ENCODE data around the gene CR2. TPM values are rescaled to one million over a fixed set of nuclear protein-coding genes. Genes with fewer than 3 reads are reported as not detected.

The CR2 gene
- total RNA-seq, 1 experiment from 2014 or later, result not detected

GRCh38 chr1:207420109-207420508 lies 34.0 kb upstream of the CR2 start:
- DNase-seq, result no peak
- no peaks in the 10 kb centered on the region for H3K9me3 ChIP-seq (ENCODE audit: low read length)
- H3K36me3 ChIP-seq (ENCODE audit: insufficient read depth, low read length), result no peaks in the 10 kb centered on the region
- no peaks in the 10 kb centered on the region for H4K20me1 ChIP-seq (ENCODE audit: insufficient read depth, low read depth, low read length)
- H3K4me2 ChIP-seq (ENCODE audit: low read depth, low read length, poor library complexity, severe bottlenecking), result no peak overlapping the region
- no peaks in the 10 kb centered on the region for H3K27me3 ChIP-seq (ENCODE audit: low read length)
- no peaks in the 10 kb centered on the region for H3K9me2 ChIP-seq (replicated peaks; ENCODE audit: insufficient read depth, low read length)
- H3K4me3 ChIP-seq (ENCODE audit: low read length), result no peak overlapping the region
- no peak overlapping the region for H3K9ac ChIP-seq (ENCODE audit: low read length)
- H3K4me1 ChIP-seq (ENCODE audit: low read length), result no peaks in the 10 kb centered on the region
- H3K27ac ChIP-seq (ENCODE audit: low read length), result no peak overlapping the region
- H3K79me2 ChIP-seq (ENCODE audit: low read length), result no peaks in the 10 kb centered on the region
- H2AFZ ChIP-seq (ENCODE audit: low read length), result no peak overlapping the region

- H3K4me3 ChIP-seq (ENCODE audit: low read length), result no peak overlapping the region
- H3K27ac ChIP-seq (ENCODE audit: low read length), result no peak overlapping the region
- no peaks in the 10 kb centered on the region for H4K20me1 ChIP-seq (ENCODE audit: insufficient read depth, low read depth, low read length)
- H3K4me2 ChIP-seq (ENCODE audit: low read depth, low read length, poor library complexity, severe bottlenecking), result no peak overlapping the region
- H3K27me3 ChIP-seq (ENCODE audit: low read length), result no peaks in the 10 kb centered on the region
- no peaks in the 10 kb centered on the region for H3K9me2 ChIP-seq (replicated peaks; ENCODE audit: insufficient read depth, low read length)
- H2AFZ ChIP-seq (ENCODE audit: low read length), result no peak overlapping the region
- no peaks in the 10 kb centered on the region for H3K9me3 ChIP-seq (ENCODE audit: low read length)
- H3K36me3 ChIP-seq (ENCODE audit: insufficient read depth, low read length), result no peaks in the 10 kb centered on the region
- DNase-seq, result no peak
- no peaks in the 10 kb centered on the region for H3K79me2 ChIP-seq (ENCODE audit: low read length)
- no peak overlapping the region for H3K9ac ChIP-seq (ENCODE audit: low read length)
- no peaks in the 10 kb centered on the region for H3K4me1 ChIP-seq (ENCODE audit: low read length)
Observed at GRCh38 chr1:207421078-207421477, 33.0 kb upstream of the CR2 start.

- H3K4me3 ChIP-seq (ENCODE audit: low read length), result no peak overlapping the region
- H3K9ac ChIP-seq (ENCODE audit: low read length), result no peak overlapping the region
- H3K27ac ChIP-seq (ENCODE audit: low read length), result no peak overlapping the region
- no peaks in the 10 kb centered on the region for H3K4me1 ChIP-seq (ENCODE audit: low read length)
- no peaks in the 10 kb centered on the region for H3K27me3 ChIP-seq (ENCODE audit: low read length)
- no peaks in the 10 kb centered on the region for H3K9me2 ChIP-seq (replicated peaks; ENCODE audit: insufficient read depth, low read length)
- H3K79me2 ChIP-seq (ENCODE audit: low read length), result no peaks in the 10 kb centered on the region
- DNase-seq, result no peak
- H4K20me1 ChIP-seq (ENCODE audit: insufficient read depth, low read depth, low read length), result no peaks in the 10 kb centered on the region
- no peak overlapping the region for H2AFZ ChIP-seq (ENCODE audit: low read length)
- no peak overlapping the region for H3K4me2 ChIP-seq (ENCODE audit: low read depth, low read length, poor library complexity, severe bottlenecking)
- H3K36me3 ChIP-seq (ENCODE audit: insufficient read depth, low read length), result no peaks in the 10 kb centered on the region
- H3K9me3 ChIP-seq (ENCODE audit: low read length), result no peaks in the 10 kb centered on the region
Observed at GRCh38 chr1:207423560-207424292, 30.4 kb upstream of the CR2 start.

- Histone ChIP-seq H2AFZ (ENCODE audit: low read length) (no peak overlapping the region), H3K9me3 (ENCODE audit: low read length) (no peaks in the 10 kb centered on the region), H4K20me1 (ENCODE audit: insufficient read depth, low read depth, low read length) (no peaks in the 10 kb centered on the region), H3K79me2 (ENCODE audit: low read length) (no peaks in the 10 kb centered on the region), H3K4me2 (ENCODE audit: low read depth, low read length, poor library complexity, severe bottlenecking) (no peak overlapping the region), H3K27ac (ENCODE audit: low read length) (no peak overlapping the region), H3K4me1 (ENCODE audit: low read length) (no peaks in the 10 kb centered on the region), H3K9me2 (replicated peaks; ENCODE audit: insufficient read depth, low read length) (no peaks in the 10 kb centered on the region), H3K4me3 (ENCODE audit: low read length) (no peak overlapping the region), H3K27me3 (ENCODE audit: low read length) (no peaks in the 10 kb centered on the region), H3K36me3 (ENCODE audit: insufficient read depth, low read length) (no peaks in the 10 kb centered on the region), H3K9ac (ENCODE audit: low read length) (no peak overlapping the region)
- no peak for DNase-seq
Observed at GRCh38 chr1:207424570-207425131, 29.5 kb upstream of the CR2 start.

- Histone ChIP-seq H4K20me1 (ENCODE audit: insufficient read depth, low read depth, low read length) (no peaks in the 10 kb centered on the region), H2AFZ (ENCODE audit: low read length) (no peak overlapping the region), H3K9me2 (replicated peaks; ENCODE audit: insufficient read depth, low read length) (no peaks in the 10 kb centered on the region), H3K4me2 (ENCODE audit: low read depth, low read length, poor library complexity, severe bottlenecking) (no peak overlapping the region), H3K36me3 (ENCODE audit: insufficient read depth, low read length) (no peaks in the 10 kb centered on the region), H3K4me1 (ENCODE audit: low read length) (peaks cover 22% of the 10 kb centered on the region), H3K4me3 (ENCODE audit: low read length) (no peak overlapping the region), H3K79me2 (ENCODE audit: low read length) (no peaks in the 10 kb centered on the region), H3K9ac (ENCODE audit: low read length) (no peak overlapping the region), H3K27ac (ENCODE audit: low read length) (no peak overlapping the region), H3K27me3 (ENCODE audit: low read length) (no peaks in the 10 kb centered on the region), H3K9me3 (ENCODE audit: low read length) (no peaks in the 10 kb centered on the region)
- DNase-seq, result no peak
Observed at GRCh38 chr1:207427832-207428585, 26.1 kb upstream of the CR2 start.

GRCh38 chr1:207428783-207429182 lies 25.3 kb upstream of the CR2 start:
- H3K4me2 ChIP-seq (ENCODE audit: low read depth, low read length, poor library complexity, severe bottlenecking), result no peak overlapping the region
- peaks cover 22% of the 10 kb centered on the region for H3K4me1 ChIP-seq (ENCODE audit: low read length)
- H4K20me1 ChIP-seq (ENCODE audit: insufficient read depth, low read depth, low read length), result no peaks in the 10 kb centered on the region
- no peaks in the 10 kb centered on the region for H3K27me3 ChIP-seq (ENCODE audit: low read length)
- no peak for DNase-seq
- H3K4me3 ChIP-seq (ENCODE audit: low read length), result no peak overlapping the region
- H3K79me2 ChIP-seq (ENCODE audit: low read length), result no peaks in the 10 kb centered on the region
- H3K9me3 ChIP-seq (ENCODE audit: low read length), result no peaks in the 10 kb centered on the region
- H3K27ac ChIP-seq (ENCODE audit: low read length), result no peak overlapping the region
- no peak overlapping the region for H3K9ac ChIP-seq (ENCODE audit: low read length)
- no peaks in the 10 kb centered on the region for H3K9me2 ChIP-seq (replicated peaks; ENCODE audit: insufficient read depth, low read length)
- H3K36me3 ChIP-seq (ENCODE audit: insufficient read depth, low read length), result no peaks in the 10 kb centered on the region
- H2AFZ ChIP-seq (ENCODE audit: low read length), result no peak overlapping the region

- Histone ChIP-seq H3K79me2 (ENCODE audit: low read length) (no peaks in the 10 kb centered on the region), H3K4me3 (ENCODE audit: low read length) (no peak overlapping the region), H3K9ac (ENCODE audit: low read length) (no peak overlapping the region), H3K27me3 (ENCODE audit: low read length) (no peaks in the 10 kb centered on the region), H3K4me2 (ENCODE audit: low read depth, low read length, poor library complexity, severe bottlenecking) (no peak overlapping the region), H3K9me2 (replicated peaks; ENCODE audit: insufficient read depth, low read length) (no peaks in the 10 kb centered on the region), H3K9me3 (ENCODE audit: low read length) (no peaks in the 10 kb centered on the region), H3K27ac (ENCODE audit: low read length) (no peak overlapping the region), H3K4me1 (ENCODE audit: low read length) (peaks cover 22% of the 10 kb centered on the region), H3K36me3 (ENCODE audit: insufficient read depth, low read length) (no peaks in the 10 kb centered on the region), H4K20me1 (ENCODE audit: insufficient read depth, low read depth, low read length) (no peaks in the 10 kb centered on the region), H2AFZ (ENCODE audit: low read length) (no peak overlapping the region)
- DNase-seq, result no peak
Observed at GRCh38 chr1:207429963-207430362, 24.2 kb upstream of the CR2 start.

GRCh38 chr1:207430602-207431001 lies 23.5 kb upstream of the CR2 start:
- Histone ChIP-seq H3K4me2 (ENCODE audit: low read depth, low read length, poor library complexity, severe bottlenecking) (no peak overlapping the region), H3K4me3 (ENCODE audit: low read length) (no peak overlapping the region)

More at GRCh38 chr1:207430602-207431001, 23.5 kb upstream of the CR2 start:
- H2AFZ ChIP-seq (ENCODE audit: low read length), result no peak overlapping the region
- peaks cover 22% of the 10 kb centered on the region for H3K4me1 ChIP-seq (ENCODE audit: low read length)
- H3K9me3 ChIP-seq (ENCODE audit: low read length), result no peaks in the 10 kb centered on the region
- H3K27me3 ChIP-seq (ENCODE audit: low read length), result no peaks in the 10 kb centered on the region
- DNase-seq, result peak; percentile 41
- H3K9me2 ChIP-seq (replicated peaks; ENCODE audit: insufficient read depth, low read length), result no peaks in the 10 kb centered on the region
- no peaks in the 10 kb centered on the region for H3K36me3 ChIP-seq (ENCODE audit: insufficient read depth, low read length)
- H3K27ac ChIP-seq (ENCODE audit: low read length), result no peak overlapping the region
- H3K9ac ChIP-seq (ENCODE audit: low read length), result no peak overlapping the region
- no peaks in the 10 kb centered on the region for H4K20me1 ChIP-seq (ENCODE audit: insufficient read depth, low read depth, low read length)
- no peaks in the 10 kb centered on the region for H3K79me2 ChIP-seq (ENCODE audit: low read length)
